Measurements from ENCODE around the gene CHAC1.

The CHAC1 gene

DNA sequence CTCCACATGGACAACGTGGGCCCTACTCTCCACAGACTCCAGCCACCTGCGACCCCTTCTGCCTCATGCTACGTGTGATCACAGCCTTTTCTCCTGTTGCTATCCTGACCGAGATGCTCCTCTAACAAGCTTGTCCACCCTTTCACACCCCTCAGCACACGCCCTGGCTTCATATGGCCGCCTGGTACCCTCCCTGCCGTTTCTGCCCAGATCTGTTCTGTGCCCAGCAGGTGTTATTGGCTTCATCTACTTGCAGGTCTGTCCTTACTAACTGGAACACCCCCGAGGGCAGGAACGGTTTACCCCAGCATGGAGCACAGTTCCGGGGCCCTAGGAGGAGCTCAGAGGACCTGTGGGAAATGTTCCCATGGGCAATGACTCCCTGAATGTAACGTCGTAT, 9.9 kb downstream of the CHAC1 start:
- TF ChIP-seq, protein P1, sequence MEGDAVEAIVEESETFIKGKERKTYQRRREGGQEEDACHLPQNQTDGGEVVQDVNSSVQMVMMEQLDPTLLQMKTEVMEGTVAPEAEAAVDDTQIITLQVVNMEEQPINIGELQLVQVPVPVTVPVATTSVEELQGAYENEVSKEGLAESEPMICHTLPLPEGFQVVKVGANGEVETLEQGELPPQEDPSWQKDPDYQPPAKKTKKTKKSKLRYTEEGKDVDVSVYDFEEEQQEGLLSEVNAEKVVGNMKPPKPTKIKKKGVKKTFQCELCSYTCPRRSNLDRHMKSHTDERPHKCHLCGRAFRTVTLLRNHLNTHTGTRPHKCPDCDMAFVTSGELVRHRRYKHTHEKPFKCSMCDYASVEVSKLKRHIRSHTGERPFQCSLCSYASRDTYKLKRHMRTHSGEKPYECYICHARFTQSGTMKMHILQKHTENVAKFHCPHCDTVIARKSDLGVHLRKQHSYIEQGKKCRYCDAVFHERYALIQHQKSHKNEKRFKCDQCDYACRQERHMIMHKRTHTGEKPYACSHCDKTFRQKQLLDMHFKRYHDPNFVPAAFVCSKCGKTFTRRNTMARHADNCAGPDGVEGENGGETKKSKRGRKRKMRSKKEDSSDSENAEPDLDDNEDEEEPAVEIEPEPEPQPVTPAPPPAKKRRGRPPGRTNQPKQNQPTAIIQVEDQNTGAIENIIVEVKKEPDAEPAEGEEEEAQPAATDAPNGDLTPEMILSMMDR (IDR thresholded peaks at IDR 0.05; ENCODE audit: insufficient read depth, low read length): no peak
- TF ChIP-seq, protein P2, sequence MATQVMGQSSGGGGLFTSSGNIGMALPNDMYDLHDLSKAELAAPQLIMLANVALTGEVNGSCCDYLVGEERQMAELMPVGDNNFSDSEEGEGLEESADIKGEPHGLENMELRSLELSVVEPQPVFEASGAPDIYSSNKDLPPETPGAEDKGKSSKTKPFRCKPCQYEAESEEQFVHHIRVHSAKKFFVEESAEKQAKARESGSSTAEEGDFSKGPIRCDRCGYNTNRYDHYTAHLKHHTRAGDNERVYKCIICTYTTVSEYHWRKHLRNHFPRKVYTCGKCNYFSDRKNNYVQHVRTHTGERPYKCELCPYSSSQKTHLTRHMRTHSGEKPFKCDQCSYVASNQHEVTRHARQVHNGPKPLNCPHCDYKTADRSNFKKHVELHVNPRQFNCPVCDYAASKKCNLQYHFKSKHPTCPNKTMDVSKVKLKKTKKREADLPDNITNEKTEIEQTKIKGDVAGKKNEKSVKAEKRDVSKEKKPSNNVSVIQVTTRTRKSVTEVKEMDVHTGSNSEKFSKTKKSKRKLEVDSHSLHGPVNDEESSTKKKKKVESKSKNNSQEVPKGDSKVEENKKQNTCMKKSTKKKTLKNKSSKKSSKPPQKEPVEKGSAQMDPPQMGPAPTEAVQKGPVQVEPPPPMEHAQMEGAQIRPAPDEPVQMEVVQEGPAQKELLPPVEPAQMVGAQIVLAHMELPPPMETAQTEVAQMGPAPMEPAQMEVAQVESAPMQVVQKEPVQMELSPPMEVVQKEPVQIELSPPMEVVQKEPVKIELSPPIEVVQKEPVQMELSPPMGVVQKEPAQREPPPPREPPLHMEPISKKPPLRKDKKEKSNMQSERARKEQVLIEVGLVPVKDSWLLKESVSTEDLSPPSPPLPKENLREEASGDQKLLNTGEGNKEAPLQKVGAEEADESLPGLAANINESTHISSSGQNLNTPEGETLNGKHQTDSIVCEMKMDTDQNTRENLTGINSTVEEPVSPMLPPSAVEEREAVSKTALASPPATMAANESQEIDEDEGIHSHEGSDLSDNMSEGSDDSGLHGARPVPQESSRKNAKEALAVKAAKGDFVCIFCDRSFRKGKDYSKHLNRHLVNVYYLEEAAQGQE (IDR thresholded peaks at IDR 0.05; ENCODE audit: insufficient replicate concordance, low read depth): no peak
- TF ChIP-seq POLR2AphosphoS5 (IDR thresholded peaks at IDR 0.05; ENCODE audit: low read depth) (no peak), SPI1 (IDR thresholded peaks at IDR 0.05; ENCODE audit: borderline replicate concordance, low read depth) (no peak), GABPA (IDR thresholded peaks at IDR 0.05; ENCODE audit: low read depth) (no peak)
- no peaks in the 10 kb centered on the region for H3K27me3 ChIP-seq (ENCODE audit: insufficient read depth, poor library complexity, severe bottlenecking)
- no peak for DNase-seq (ENCODE audit: low read depth in 1 of 2, low spot score in 1 of 2)
- no peak overlapping the region for H3K27ac ChIP-seq (replicated peaks)
- no peak overlapping the region for H3K4me3 ChIP-seq (replicated peaks; ENCODE audit: insufficient read depth, low read length)

DNA sequence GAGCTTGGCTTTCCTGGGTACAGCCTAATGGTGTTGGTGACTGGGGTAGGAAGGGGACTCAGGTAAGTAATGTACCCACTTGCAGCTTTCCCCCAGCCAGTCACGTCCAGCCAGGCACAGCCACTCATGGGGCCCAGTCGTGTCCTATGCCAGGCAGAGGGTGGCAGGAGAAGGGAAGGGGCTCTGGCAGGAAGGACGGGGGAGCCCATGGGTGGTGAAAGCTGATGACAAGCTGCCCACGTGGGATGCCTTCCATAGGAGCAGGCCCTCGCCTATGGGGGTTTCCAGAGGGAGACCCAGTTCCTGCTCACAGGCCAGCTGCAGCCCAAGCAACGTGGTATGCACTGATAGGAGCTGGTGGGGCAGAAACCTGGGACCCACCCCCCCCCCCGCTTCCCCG, 10.7 kb downstream of the CHAC1 start:
- Histone ChIP-seq H3K27ac (replicated peaks) (no peak overlapping the region), H3K4me3 (replicated peaks; ENCODE audit: insufficient read depth, low read length) (no peak overlapping the region), H3K27me3 (ENCODE audit: insufficient read depth, poor library complexity, severe bottlenecking) (no peaks in the 10 kb centered on the region)
- TF ChIP-seq POLR2AphosphoS5 (IDR thresholded peaks at IDR 0.05; ENCODE audit: low read depth): no peak
- no peak for TF ChIP-seq GABPA (IDR thresholded peaks at IDR 0.05; ENCODE audit: low read depth)
- DNase-seq (ENCODE audit: low read depth in 1 of 2, low spot score in 1 of 2): no peak

DNA sequence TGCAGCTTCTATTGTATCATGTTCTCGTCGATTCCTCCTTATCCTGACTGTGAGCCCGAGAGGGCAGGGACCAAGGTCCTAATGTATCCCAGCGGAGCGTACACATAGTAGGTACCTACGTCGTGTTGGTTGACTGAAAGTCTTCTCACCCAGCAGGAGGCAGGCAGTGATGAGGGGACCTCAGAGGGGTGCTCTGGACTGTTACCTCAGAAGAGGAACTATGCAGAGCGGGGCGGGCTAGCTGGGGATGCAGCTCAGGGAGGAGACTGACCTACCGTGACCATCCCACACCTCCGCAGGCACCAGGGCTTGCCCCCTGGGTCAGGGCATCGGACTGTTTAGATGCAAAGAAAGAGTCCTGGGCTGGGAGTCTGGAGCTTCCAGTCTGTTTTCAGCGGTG, 11.4 kb downstream of the CHAC1 start:
- TF ChIP-seq POLR2AphosphoS5 (IDR thresholded peaks at IDR 0.05; ENCODE audit: low read depth) (no peak), SPI1 (IDR thresholded peaks at IDR 0.05; ENCODE audit: borderline replicate concordance, low read depth) (no peak), GABPA (IDR thresholded peaks at IDR 0.05; ENCODE audit: low read depth) (no peak)
- TF ChIP-seq, protein P2 (IDR thresholded peaks at IDR 0.05; ENCODE audit: insufficient replicate concordance, low read depth): no peak
- TF ChIP-seq, protein P1 (IDR thresholded peaks at IDR 0.05; ENCODE audit: insufficient read depth, low read length): no peak
- no peaks in the 10 kb centered on the region for H3K27me3 ChIP-seq (ENCODE audit: insufficient read depth, poor library complexity, severe bottlenecking)
- no peak overlapping the region for H3K4me3 ChIP-seq (replicated peaks; ENCODE audit: insufficient read depth, low read length)
- H3K27ac ChIP-seq (replicated peaks): no peak overlapping the region
- DNase-seq (ENCODE audit: low read depth in 1 of 2, low spot score in 1 of 2): no peak

DNA sequence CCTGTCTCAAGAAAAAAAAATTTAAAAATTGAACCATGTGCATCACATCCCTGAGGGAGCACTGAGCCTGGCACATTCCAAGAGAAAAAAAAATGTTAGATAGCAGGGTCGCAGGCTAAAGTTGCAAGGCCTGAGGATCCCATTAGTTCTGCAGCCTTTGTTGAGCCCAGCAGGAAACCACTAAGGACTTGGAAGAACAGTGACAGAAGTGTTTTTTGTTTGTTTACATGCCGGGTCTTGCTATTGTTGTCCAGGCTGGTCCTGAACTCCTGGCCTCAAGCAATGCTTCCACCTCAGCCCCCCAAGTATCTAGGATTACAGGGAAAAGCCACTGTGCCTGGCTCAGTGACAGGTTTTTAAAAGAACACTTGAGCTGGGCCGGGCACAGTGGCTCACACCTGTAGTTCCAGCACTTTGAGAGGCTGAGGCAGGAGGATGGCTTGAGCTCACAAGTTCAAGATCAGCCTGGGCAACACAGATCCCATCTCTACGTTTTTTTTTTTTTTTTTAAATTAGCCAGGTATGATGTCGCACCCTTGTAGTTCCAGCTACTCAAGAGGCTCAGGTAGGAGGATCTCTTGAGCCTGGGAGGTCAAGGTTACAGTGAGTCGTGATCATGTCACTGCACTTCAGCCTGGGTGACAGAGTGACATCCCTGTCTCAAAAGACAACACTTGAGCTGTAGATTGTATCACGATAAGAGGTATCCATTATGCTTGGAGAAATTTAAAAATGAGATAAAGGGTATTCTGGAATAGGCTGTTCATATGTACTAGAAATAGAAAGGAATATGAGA, 15.2 kb downstream of the CHAC1 start:
- no peak for TF ChIP-seq POLR2AphosphoS5 (IDR thresholded peaks at IDR 0.05; ENCODE audit: low read depth)
- TF ChIP-seq, protein P2 (IDR thresholded peaks at IDR 0.05; ENCODE audit: insufficient replicate concordance, low read depth): no peak
- no peak for TF ChIP-seq SPI1 (IDR thresholded peaks at IDR 0.05; ENCODE audit: borderline replicate concordance, low read depth)
- no peak for TF ChIP-seq GABPA (IDR thresholded peaks at IDR 0.05; ENCODE audit: low read depth)
- TF ChIP-seq, protein P1 (IDR thresholded peaks at IDR 0.05; ENCODE audit: insufficient read depth, low read length): no peak
- H3K27ac ChIP-seq (replicated peaks): no peak overlapping the region
- H3K4me3 ChIP-seq (replicated peaks; ENCODE audit: insufficient read depth, low read length): no peak overlapping the region
- no peak for DNase-seq (ENCODE audit: low read depth in 1 of 2, low spot score in 1 of 2)
- H3K27me3 ChIP-seq (ENCODE audit: insufficient read depth, poor library complexity, severe bottlenecking): no peaks in the 10 kb centered on the region

Measured in HL-60 (cell line).